ENCODE measurements around the gene BORCS5.
"Not testable (repeated sequence)": the region's sequence is repeated elsewhere in the genome, so short reads cannot be mapped to it uniquely, and the experiment has no call there.

BORCS5 gene

GRCh38 chr12:12498210-12498609, 141.3 kb downstream of the BORCS5 start:
- Histone ChIP-seq H3K27ac (ENCODE audit: insufficient read depth, low read depth, low read length, poor library complexity, severe bottlenecking) (no peak overlapping the region), H3K9me3 (ENCODE audit: control insufficient read depth, low read length) (no peaks in the 10 kb centered on the region), H3K4me3 (ENCODE audit: insufficient read depth, low read depth, low read length) (no peak overlapping the region), H3K4me1 (ENCODE audit: control insufficient read depth, insufficient read depth, low read length) (no peaks in the 10 kb centered on the region), H3K27me3 (ENCODE audit: control insufficient read depth, insufficient read depth, low read length, poor library complexity, severe bottlenecking) (no peaks in the 10 kb centered on the region), H3K36me3 (ENCODE audit: control insufficient read depth, insufficient read depth, low read length) (no peaks in the 10 kb centered on the region)
- 93 to 96% methylated on average over 4 of the region's 4 CpGs for WGBS, 2 experiments

- H3K4me3 ChIP-seq (ENCODE audit: insufficient read depth, low read depth, low read length) = no peak overlapping the region
- H3K36me3 ChIP-seq (ENCODE audit: control insufficient read depth, insufficient read depth, low read length) = no peaks in the 10 kb centered on the region
- no peaks in the 10 kb centered on the region for H3K27me3 ChIP-seq (ENCODE audit: control insufficient read depth, insufficient read depth, low read length, poor library complexity, severe bottlenecking)
- no peaks in the 10 kb centered on the region for H3K4me1 ChIP-seq (ENCODE audit: control insufficient read depth, insufficient read depth, low read length)
- WGBS, 2 experiments = 88 to 92% methylated on average over 5 of the region's 5 CpGs
- H3K27ac ChIP-seq (ENCODE audit: insufficient read depth, low read depth, low read length, poor library complexity, severe bottlenecking) = no peak overlapping the region
- H3K9me3 ChIP-seq (ENCODE audit: control insufficient read depth, low read length) = no peaks in the 10 kb centered on the region
Observed at GRCh38 chr12:12499909-12500604, 143.2 kb downstream of the BORCS5 start.

- Histone ChIP-seq H3K4me1 (ENCODE audit: control insufficient read depth, insufficient read depth, low read length) (peaks cover 2% of the 10 kb centered on the region), H3K27me3 (ENCODE audit: control insufficient read depth, insufficient read depth, low read length, poor library complexity, severe bottlenecking) (no peaks in the 10 kb centered on the region), H3K9me3 (ENCODE audit: control insufficient read depth, low read length) (no peaks in the 10 kb centered on the region), H3K27ac (ENCODE audit: insufficient read depth, low read depth, low read length, poor library complexity, severe bottlenecking) (no peak overlapping the region), H3K36me3 (ENCODE audit: control insufficient read depth, insufficient read depth, low read length) (no peaks in the 10 kb centered on the region), H3K4me3 (ENCODE audit: insufficient read depth, low read depth, low read length) (no peak overlapping the region)
- 85 to 87% methylated on average over 3 of the region's 3 CpGs for WGBS, 2 experiments
Observed at GRCh38 chr12:12501121-12501520, 144.2 kb downstream of the BORCS5 start.

- WGBS, 2 experiments = 90 to 96% methylated on average over 7 of the region's 7 CpGs
- not testable (repeated sequence) for H3K9me3 ChIP-seq (ENCODE audit: control insufficient read depth, low read length); H3K27ac ChIP-seq (ENCODE audit: insufficient read depth, low read depth, low read length, poor library complexity, severe bottlenecking); H3K4me3 ChIP-seq (ENCODE audit: insufficient read depth, low read depth, low read length); H3K36me3 ChIP-seq (ENCODE audit: control insufficient read depth, insufficient read depth, low read length); H3K27me3 ChIP-seq (ENCODE audit: control insufficient read depth, insufficient read depth, low read length, poor library complexity, severe bottlenecking)
- H3K4me1 ChIP-seq (ENCODE audit: control insufficient read depth, insufficient read depth, low read length) = peaks cover 13% of the 10 kb centered on the region
Observed at GRCh38 chr12:12502130-12502814, 145.4 kb downstream of the BORCS5 start.

GRCh38 chr12:12502815-12503151, 145.9 kb downstream of the BORCS5 start:
- H3K36me3 ChIP-seq (ENCODE audit: control insufficient read depth, insufficient read depth, low read length) = no peaks in the 10 kb centered on the region
- peaks cover 13% of the 10 kb centered on the region for H3K4me1 ChIP-seq (ENCODE audit: control insufficient read depth, insufficient read depth, low read length)
- H3K4me3 ChIP-seq (ENCODE audit: insufficient read depth, low read depth, low read length) = no peak overlapping the region
- no peaks in the 10 kb centered on the region for H3K9me3 ChIP-seq (ENCODE audit: control insufficient read depth, low read length)
- no peak overlapping the region for H3K27ac ChIP-seq (ENCODE audit: insufficient read depth, low read depth, low read length, poor library complexity, severe bottlenecking)
- H3K27me3 ChIP-seq (ENCODE audit: control insufficient read depth, insufficient read depth, low read length, poor library complexity, severe bottlenecking) = no peaks in the 10 kb centered on the region
- 94 to 97% methylated on average over 5 of the region's 5 CpGs for WGBS, 2 experiments

GRCh38 chr12:12503384-12504078, 146.7 kb downstream of the BORCS5 start:
- WGBS, 2 experiments = 83 to 91% methylated on average over 8 to 9 of the region's 9 CpGs

GRCh38 chr12:12505544-12506495, 148.9 kb downstream of the BORCS5 start:
- Histone ChIP-seq H3K4me3 (ENCODE audit: insufficient read depth, low read depth, low read length) (no peak overlapping the region), H3K4me1 (ENCODE audit: control insufficient read depth, insufficient read depth, low read length) (peaks cover 13% of the 10 kb centered on the region), H3K27ac (ENCODE audit: insufficient read depth, low read depth, low read length, poor library complexity, severe bottlenecking) (no peak overlapping the region), H3K9me3 (ENCODE audit: control insufficient read depth, low read length) (no peaks in the 10 kb centered on the region), H3K36me3 (ENCODE audit: control insufficient read depth, insufficient read depth, low read length) (no peaks in the 10 kb centered on the region), H3K27me3 (ENCODE audit: control insufficient read depth, insufficient read depth, low read length, poor library complexity, severe bottlenecking) (no peaks in the 10 kb centered on the region)
- 91 to 92% methylated on average over 11 of the region's 11 CpGs for WGBS, 2 experiments

More at GRCh38 chr12:12503384-12504078, 146.7 kb downstream of the BORCS5 start:
- Histone ChIP-seq H3K36me3 (ENCODE audit: control insufficient read depth, insufficient read depth, low read length) (no peaks in the 10 kb centered on the region), H3K4me1 (ENCODE audit: control insufficient read depth, insufficient read depth, low read length) (peaks cover 13% of the 10 kb centered on the region), H3K27me3 (ENCODE audit: control insufficient read depth, insufficient read depth, low read length, poor library complexity, severe bottlenecking) (no peaks in the 10 kb centered on the region), H3K9me3 (ENCODE audit: control insufficient read depth, low read length) (no peaks in the 10 kb centered on the region), H3K4me3 (ENCODE audit: insufficient read depth, low read depth, low read length) (no peak overlapping the region), H3K27ac (ENCODE audit: insufficient read depth, low read depth, low read length, poor library complexity, severe bottlenecking) (no peak overlapping the region)

GRCh38 chr12:12506496-12506890, 149.6 kb downstream of the BORCS5 start:
- peak overlapping the region; percentile 52 for H3K27ac ChIP-seq (ENCODE audit: insufficient read depth, low read depth, low read length, poor library complexity, severe bottlenecking)
- peaks cover 13% of the 10 kb centered on the region for H3K4me1 ChIP-seq (ENCODE audit: control insufficient read depth, insufficient read depth, low read length)
- no peak overlapping the region for H3K4me3 ChIP-seq (ENCODE audit: insufficient read depth, low read depth, low read length)

GRCh38 chr12:12507121-12507520, 150.2 kb downstream of the BORCS5 start:
- Histone ChIP-seq H3K4me1 (ENCODE audit: control insufficient read depth, insufficient read depth, low read length) (peaks cover 13% of the 10 kb centered on the region), H3K4me3 (ENCODE audit: insufficient read depth, low read depth, low read length) (no peak overlapping the region), H3K27me3 (ENCODE audit: control insufficient read depth, insufficient read depth, low read length, poor library complexity, severe bottlenecking) (no peaks in the 10 kb centered on the region), H3K27ac (ENCODE audit: insufficient read depth, low read depth, low read length, poor library complexity, severe bottlenecking) (no peak overlapping the region), H3K36me3 (ENCODE audit: control insufficient read depth, insufficient read depth, low read length) (no peaks in the 10 kb centered on the region), H3K9me3 (ENCODE audit: control insufficient read depth, low read length) (no peaks in the 10 kb centered on the region)
- no CpG with 5 or more reads among the region's 1 CpG for WGBS, 2 experiments

More at GRCh38 chr12:12506496-12506890, 149.6 kb downstream of the BORCS5 start:
- H3K9me3 ChIP-seq (ENCODE audit: control insufficient read depth, low read length) = no peaks in the 10 kb centered on the region
- 75% methylated on average over 3 of the region's 3 CpGs for WGBS, 2 experiments
- no peaks in the 10 kb centered on the region for H3K36me3 ChIP-seq (ENCODE audit: control insufficient read depth, insufficient read depth, low read length)
- no peaks in the 10 kb centered on the region for H3K27me3 ChIP-seq (ENCODE audit: control insufficient read depth, insufficient read depth, low read length, poor library complexity, severe bottlenecking)
